ENCODE measurements around the gene RPLP2. TPM values are rescaled to one million over a fixed set of nuclear protein-coding genes. Genes with fewer than 3 reads are reported as not detected.

The RPLP2 gene
- polyA plus RNA-seq, 1 of the 3 experiments (the other 2 are of a cell fraction): 799 TPM

- 69% methylated on average over 9 of the region's 14 CpGs for WGBS (ENCODE audit: low lambda C conversion rate)
- H3K27ac ChIP-seq (ENCODE audit: low read depth in 2 of 2, low read length in 1 of 2): peak overlapping the region in 1 of 2 experiments; percentile 19; a peak in 1 of 4 replicates
- peaks cover 37% of the 10 kb centered on the region for H3F3A ChIP-seq (replicated peaks; ENCODE audit: insufficient read depth)
Measured at GRCh38 chr11:811446-812245, 1.9 kb downstream of the RPLP2 start.

DNA sequence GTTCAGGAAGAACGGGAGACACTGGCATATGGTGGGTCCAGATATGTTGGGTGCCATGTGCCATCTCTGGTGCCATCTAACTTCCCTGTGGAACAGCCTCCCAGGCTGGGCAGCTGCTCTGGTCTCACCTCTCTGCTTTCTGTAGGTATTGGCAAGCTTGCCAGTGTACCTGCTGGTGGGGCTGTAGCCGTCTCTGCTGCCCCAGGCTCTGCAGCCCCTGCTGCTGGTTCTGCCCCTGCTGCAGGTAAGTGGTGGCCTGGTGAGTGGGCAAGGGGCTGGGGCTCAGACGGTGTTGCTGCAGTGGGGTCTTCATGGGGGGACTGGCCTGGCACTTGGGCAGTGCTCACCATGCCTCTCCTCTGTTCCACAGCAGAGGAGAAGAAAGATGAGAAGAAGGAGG lies 2.6 kb downstream of the RPLP2 start:
- Histone ChIP-seq H3K9ac (no peak overlapping the region), H3K9me3 (no peaks in the 10 kb centered on the region), H3K79me2 (ENCODE audit: insufficient read depth) (peaks cover 51% of the 10 kb centered on the region), H3K36me3 (replicated peaks in 1 of 2; ENCODE audit: control insufficient read depth in 1 of 2, insufficient read depth in 2 of 2, low read length in 1 of 2) (peaks cover 27 to 28% of the 10 kb centered on the region in 2 experiments), H3F3A (replicated peaks; ENCODE audit: insufficient read depth) (peaks cover 37% of the 10 kb centered on the region), H3K4me2 (no peak overlapping the region), H3K27ac (ENCODE audit: low read depth in 2 of 2, low read length in 1 of 2) (no peak overlapping the region), H2AFZ (ENCODE audit: low read depth) (no peak overlapping the region), H3K4me1 (ENCODE audit: control insufficient read depth in 1 of 2, insufficient read depth in 2 of 2, low read depth in 1 of 2, low read length in 1 of 2) (peaks cover 8 to 19% of the 10 kb centered on the region in 2 experiments; a peak in 2 of 4 replicates), H3K4me3 (ENCODE audit: low read depth in 2 of 2, low read length in 1 of 2) (no peak overlapping the region), H3K27me3 (ENCODE audit: insufficient read depth) (no peaks in the 10 kb centered on the region), H4K20me1 (ENCODE audit: insufficient read depth) (peaks cover 30% of the 10 kb centered on the region), H3K9me2 (no peaks in the 10 kb centered on the region)
- POLR2A ChIA-PET: no interaction called here
- 100% methylated on average over 2 of the region's 3 CpGs for WGBS (ENCODE audit: low lambda C conversion rate)
- no peak for DNase-seq
- CTCF ChIA-PET: interaction anchor here (1.0 to 1.3 kb wide), 4 partner anchors 15 to 86 kb away, joined by 3 to 4 read pairs (median 3); partner anchors contain the start of genes POLR2L, SLC25A22 and TSPAN4
- TF ChIP-seq EP300 (IDR thresholded peaks at IDR 0.05; ENCODE audit: borderline replicate concordance in 1 of 2, low read depth in 1 of 2, low read length in 1 of 2) (no peak), GATA2 (CRISPR knock-in tag; IDR thresholded peaks at IDR 0.05) (no peak), NFIC (IDR thresholded peaks at IDR 0.05; ENCODE audit: borderline replicate concordance) (no peak), RAD21 (IDR thresholded peaks at IDR 0.05; ENCODE audit: low read length) (no peak)

More at GRCh38 chr11:811446-812245, 1.9 kb downstream of the RPLP2 start:
- DNase-seq: no peak
- TF ChIP-seq, protein P1, sequence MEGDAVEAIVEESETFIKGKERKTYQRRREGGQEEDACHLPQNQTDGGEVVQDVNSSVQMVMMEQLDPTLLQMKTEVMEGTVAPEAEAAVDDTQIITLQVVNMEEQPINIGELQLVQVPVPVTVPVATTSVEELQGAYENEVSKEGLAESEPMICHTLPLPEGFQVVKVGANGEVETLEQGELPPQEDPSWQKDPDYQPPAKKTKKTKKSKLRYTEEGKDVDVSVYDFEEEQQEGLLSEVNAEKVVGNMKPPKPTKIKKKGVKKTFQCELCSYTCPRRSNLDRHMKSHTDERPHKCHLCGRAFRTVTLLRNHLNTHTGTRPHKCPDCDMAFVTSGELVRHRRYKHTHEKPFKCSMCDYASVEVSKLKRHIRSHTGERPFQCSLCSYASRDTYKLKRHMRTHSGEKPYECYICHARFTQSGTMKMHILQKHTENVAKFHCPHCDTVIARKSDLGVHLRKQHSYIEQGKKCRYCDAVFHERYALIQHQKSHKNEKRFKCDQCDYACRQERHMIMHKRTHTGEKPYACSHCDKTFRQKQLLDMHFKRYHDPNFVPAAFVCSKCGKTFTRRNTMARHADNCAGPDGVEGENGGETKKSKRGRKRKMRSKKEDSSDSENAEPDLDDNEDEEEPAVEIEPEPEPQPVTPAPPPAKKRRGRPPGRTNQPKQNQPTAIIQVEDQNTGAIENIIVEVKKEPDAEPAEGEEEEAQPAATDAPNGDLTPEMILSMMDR (IDR thresholded peaks at IDR 0.05): peak; percentile 10; the same call in 1 of the 2 replicates
- TF ChIP-seq EP300 (IDR thresholded peaks at IDR 0.05; ENCODE audit: borderline replicate concordance in 1 of 2, low read depth in 1 of 2, low read length in 1 of 2) (no peak), POLR2AphosphoS5 (IDR thresholded peaks at IDR 0.05; ENCODE audit: low read depth, low read length) (peak; percentile 42)
- Histone ChIP-seq H3K9me3 (no peaks in the 10 kb centered on the region), H3K9me2 (no peaks in the 10 kb centered on the region), H3K27me3 (ENCODE audit: insufficient read depth) (no peaks in the 10 kb centered on the region), H2AFZ (ENCODE audit: low read depth) (no peak overlapping the region), H3K4me2 (peak overlapping the region; percentile 99), H4K20me1 (ENCODE audit: insufficient read depth) (peaks cover 30% of the 10 kb centered on the region), H3K36me3 (replicated peaks in 1 of 2; ENCODE audit: control insufficient read depth in 1 of 2, insufficient read depth in 2 of 2, low read length in 1 of 2) (peaks cover 27 to 28% of the 10 kb centered on the region in 2 experiments), H3K4me3 (ENCODE audit: low read depth in 2 of 2, low read length in 1 of 2) (peak overlapping the region; percentile 81 to 97; a peak in 3 of 4 replicates), H3K79me2 (ENCODE audit: insufficient read depth) (peaks cover 58% of the 10 kb centered on the region), H3K4me1 (ENCODE audit: control insufficient read depth in 1 of 2, insufficient read depth in 2 of 2, low read depth in 1 of 2, low read length in 1 of 2) (peaks cover 8 to 19% of the 10 kb centered on the region in 2 experiments; a peak in 2 of 4 replicates), H3K9ac (peak overlapping the region; percentile 97)
- CTCF ChIA-PET: interaction anchor here (1.0 to 1.3 kb wide), 7 partner anchors 14 to 86 kb away, joined by 3 to 4 read pairs (median 3); partner anchors contain the start of genes POLR2L, SLC25A22 and TSPAN4
- POLR2A ChIA-PET: no interaction called here

DNA sequence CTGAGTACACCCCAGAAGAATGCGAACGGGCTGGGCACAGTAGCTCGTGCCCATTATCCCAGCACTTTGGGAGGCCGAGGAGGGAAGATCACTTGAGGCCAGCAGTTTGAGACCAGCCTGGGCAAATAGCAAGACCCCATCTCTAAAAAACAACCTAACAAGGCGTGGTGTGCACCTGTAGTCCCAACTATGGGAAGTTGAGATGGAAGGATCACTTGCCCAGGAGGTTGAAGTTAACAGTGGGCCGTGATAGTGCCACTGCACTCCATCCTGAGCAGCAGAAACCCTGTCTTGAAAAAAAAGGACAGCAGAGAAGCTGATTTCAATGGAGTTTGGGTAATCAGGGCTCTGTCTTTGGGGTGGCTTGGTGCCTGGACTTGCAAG lies 3.3 kb downstream of the RPLP2 start:
- Histone ChIP-seq H3K4me1 (ENCODE audit: control insufficient read depth in 1 of 2, insufficient read depth in 2 of 2, low read depth in 1 of 2, low read length in 1 of 2) (peaks cover 6 to 19% of the 10 kb centered on the region in 2 experiments; a peak in 2 of 4 replicates), H3K36me3 (replicated peaks in 1 of 2; ENCODE audit: control insufficient read depth in 1 of 2, insufficient read depth in 2 of 2, low read length in 1 of 2) (peaks cover 27 to 28% of the 10 kb centered on the region in 2 experiments), H3K79me2 (ENCODE audit: insufficient read depth) (peaks cover 44% of the 10 kb centered on the region), H3F3A (replicated peaks; ENCODE audit: insufficient read depth) (peaks cover 37% of the 10 kb centered on the region), H3K27me3 (ENCODE audit: insufficient read depth) (no peaks in the 10 kb centered on the region), H3K9me2 (no peaks in the 10 kb centered on the region), H4K20me1 (ENCODE audit: insufficient read depth) (peaks cover 30% of the 10 kb centered on the region), H3K9ac (no peak overlapping the region), H3K4me2 (no peak overlapping the region), H3K9me3 (no peaks in the 10 kb centered on the region), H3K27ac (ENCODE audit: low read depth in 2 of 2, low read length in 1 of 2) (no peak overlapping the region), H2AFZ (ENCODE audit: low read depth) (no peak overlapping the region), H3K4me3 (ENCODE audit: low read depth in 2 of 2, low read length in 1 of 2) (no peak overlapping the region)
- ChIA-PET CTCF (interaction anchor here (1.1 kb wide), 1 partner anchor 86 kb away, joined by 3 read pairs; no protein-coding TSS in a partner anchor), POLR2A (no interaction called here)
- 88% methylated on average over 4 of the region's 6 CpGs for WGBS (ENCODE audit: low lambda C conversion rate)
- DNase-seq: no peak
- no peak for TF ChIP-seq TAF1 (IDR thresholded peaks at IDR 0.05; ENCODE audit: borderline replicate concordance, low read depth, low read length)
- no peak for TF ChIP-seq ELF1 (IDR thresholded peaks at IDR 0.05)
- no peak for TF ChIP-seq CHD2 (IDR thresholded peaks at IDR 0.05; ENCODE audit: low read length, partially characterized antibody)
- TF ChIP-seq, protein P2, sequence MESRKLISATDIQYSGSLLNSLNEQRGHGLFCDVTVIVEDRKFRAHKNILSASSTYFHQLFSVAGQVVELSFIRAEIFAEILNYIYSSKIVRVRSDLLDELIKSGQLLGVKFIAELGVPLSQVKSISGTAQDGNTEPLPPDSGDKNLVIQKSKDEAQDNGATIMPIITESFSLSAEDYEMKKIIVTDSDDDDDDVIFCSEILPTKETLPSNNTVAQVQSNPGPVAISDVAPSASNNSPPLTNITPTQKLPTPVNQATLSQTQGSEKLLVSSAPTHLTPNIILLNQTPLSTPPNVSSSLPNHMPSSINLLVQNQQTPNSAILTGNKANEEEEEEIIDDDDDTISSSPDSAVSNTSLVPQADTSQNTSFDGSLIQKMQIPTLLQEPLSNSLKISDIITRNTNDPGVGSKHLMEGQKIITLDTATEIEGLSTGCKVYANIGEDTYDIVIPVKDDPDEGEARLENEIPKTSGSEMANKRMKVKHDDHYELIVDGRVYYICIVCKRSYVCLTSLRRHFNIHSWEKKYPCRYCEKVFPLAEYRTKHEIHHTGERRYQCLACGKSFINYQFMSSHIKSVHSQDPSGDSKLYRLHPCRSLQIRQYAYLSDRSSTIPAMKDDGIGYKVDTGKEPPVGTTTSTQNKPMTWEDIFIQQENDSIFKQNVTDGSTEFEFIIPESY (IDR thresholded peaks at IDR 0.05; ENCODE audit: borderline replicate concordance, low read depth): no peak
- TF ChIP-seq IRF3 (IDR thresholded peaks at IDR 0.05; ENCODE audit: low read depth, low read length): no peak
- TF ChIP-seq YY1 (IDR thresholded peaks at IDR 0.05; ENCODE audit: low read depth): no peak
- TF ChIP-seq NRF1 (IDR thresholded peaks at IDR 0.05; ENCODE audit: low read depth, low read length): no peak
- no peak for TF ChIP-seq SMC3 (IDR thresholded peaks at IDR 0.05; ENCODE audit: low read depth, low read length)
- TF ChIP-seq, protein P3, sequence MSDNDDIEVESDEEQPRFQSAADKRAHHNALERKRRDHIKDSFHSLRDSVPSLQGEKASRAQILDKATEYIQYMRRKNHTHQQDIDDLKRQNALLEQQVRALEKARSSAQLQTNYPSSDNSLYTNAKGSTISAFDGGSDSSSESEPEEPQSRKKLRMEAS (IDR thresholded peaks at IDR 0.05; ENCODE audit: low read depth): no peak
